DMS79 treated with DMSO at 0.1 percent for 48 hours (cell line): ENCODE data around the gene IGLL5.
"Not testable (repeated sequence)": the region's sequence is repeated elsewhere in the genome, so short reads cannot be mapped to it uniquely, and the experiment has no call there.

Source experiments
- DNase-seq: peaks from one replicate; lab custom pipeline; 2025; lab: John Stamatoyannopoulos, UW

The IGLL5 gene

DNA sequence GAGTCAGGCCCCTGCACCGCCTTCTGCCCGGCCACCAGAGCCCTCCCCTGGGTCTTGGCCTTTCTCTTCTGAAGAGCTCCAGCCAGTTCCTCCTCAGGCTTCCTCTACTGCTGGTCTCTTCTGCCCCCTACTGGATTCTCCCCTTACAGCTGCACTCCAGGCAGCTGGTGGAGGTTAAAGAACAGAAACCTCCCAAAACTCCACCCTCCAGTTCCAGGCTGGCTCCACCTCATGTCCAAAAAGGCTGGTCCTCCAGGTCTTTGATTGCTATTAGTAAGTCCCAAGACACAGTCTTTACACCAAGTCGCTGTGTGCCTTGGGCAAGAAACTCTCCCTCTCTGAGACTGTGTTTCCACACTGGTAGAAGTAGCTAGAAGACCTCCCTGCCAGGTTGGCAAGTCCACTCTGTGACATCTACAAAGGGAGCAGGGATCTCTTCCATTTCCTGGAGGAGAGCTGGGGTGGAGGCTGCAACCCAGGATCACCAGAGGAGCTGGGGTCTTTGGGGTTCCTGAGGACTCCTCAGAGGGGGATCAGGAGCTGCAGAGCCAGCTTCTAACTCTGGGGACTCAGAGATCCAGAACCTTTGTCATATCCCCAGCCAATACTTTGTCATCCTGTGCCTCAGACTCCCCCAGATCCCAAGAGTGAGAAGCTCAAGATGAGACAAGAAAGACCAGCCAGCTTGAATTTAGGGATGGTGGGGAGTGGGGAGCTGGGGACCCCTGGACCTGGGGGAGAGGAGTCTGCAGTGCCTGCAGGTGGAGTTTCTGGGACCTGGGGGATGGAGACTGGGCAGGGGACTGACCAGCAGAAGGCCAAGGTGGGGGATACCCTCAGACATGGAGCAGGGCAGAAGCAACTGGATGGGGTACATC is 3.4 kb upstream of the IGLL5 start:
- peak; percentile 3 for DNase-seq

DNA sequence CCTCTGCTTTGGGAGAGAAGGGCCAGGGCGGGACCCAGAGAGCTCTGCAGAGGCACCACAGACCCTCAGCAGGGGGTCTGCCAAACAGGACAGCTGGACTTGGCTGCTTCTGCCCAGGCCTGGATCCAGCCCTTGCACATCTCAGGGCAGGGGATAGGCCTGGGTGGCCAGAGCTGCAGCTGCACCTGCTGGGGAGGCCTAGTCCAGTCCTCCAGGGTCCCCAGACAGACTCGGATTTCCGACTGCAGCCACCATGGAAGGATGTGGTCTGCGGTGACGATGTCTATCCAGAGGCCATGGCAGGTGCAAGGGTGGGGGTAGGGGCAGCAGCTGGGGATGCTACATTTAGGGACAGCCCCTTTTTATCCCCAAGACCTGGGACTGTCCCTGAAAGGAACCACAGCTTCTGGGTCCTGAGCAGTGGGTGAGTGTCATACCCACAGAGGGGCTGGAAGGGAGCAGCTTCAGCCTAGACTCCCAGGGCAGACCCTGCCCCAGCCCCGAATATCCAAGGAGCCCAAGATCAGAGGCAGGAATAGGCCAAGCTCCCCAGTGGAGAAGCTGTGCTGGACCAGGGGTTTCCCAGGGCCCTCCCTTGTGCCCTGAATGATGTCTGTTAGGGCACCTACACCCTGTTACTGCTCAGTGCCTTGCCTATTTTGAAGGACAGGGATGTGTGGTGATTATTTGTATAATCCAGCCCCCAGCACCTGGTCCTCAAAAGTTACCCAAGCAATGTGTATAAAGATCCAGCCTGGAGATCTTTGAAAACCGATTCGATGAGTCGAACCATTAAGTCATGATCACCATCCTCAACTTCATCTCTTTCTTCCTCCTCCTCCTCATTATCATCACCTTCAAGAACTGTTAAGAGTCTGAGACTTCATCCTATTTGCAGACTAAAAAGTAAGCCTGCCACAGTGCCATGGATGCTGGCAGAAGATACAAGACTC is 2.5 kb upstream of the IGLL5 start:
- DNase-seq = no peak

DNA sequence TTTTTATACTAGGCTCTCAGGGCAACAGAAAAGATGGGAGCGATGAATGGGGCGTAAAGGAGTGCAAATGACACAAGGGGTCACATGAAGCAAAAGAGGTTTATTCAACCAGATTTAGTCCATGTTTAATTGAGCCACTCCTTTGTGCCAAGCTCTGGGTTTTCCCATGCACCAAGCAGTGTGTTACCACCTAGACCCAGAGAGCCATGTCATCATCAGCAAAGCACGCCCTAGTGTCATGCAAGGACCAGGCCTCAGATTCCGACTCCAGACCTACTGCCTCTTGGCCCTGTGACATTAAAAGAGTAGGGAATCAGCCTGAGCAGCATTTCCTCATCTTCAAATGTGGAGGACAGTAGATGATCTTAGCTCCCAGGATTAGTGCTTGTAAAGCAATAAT is 1.1 kb upstream of the IGLL5 start:
- DNase-seq = no peak

DNA sequence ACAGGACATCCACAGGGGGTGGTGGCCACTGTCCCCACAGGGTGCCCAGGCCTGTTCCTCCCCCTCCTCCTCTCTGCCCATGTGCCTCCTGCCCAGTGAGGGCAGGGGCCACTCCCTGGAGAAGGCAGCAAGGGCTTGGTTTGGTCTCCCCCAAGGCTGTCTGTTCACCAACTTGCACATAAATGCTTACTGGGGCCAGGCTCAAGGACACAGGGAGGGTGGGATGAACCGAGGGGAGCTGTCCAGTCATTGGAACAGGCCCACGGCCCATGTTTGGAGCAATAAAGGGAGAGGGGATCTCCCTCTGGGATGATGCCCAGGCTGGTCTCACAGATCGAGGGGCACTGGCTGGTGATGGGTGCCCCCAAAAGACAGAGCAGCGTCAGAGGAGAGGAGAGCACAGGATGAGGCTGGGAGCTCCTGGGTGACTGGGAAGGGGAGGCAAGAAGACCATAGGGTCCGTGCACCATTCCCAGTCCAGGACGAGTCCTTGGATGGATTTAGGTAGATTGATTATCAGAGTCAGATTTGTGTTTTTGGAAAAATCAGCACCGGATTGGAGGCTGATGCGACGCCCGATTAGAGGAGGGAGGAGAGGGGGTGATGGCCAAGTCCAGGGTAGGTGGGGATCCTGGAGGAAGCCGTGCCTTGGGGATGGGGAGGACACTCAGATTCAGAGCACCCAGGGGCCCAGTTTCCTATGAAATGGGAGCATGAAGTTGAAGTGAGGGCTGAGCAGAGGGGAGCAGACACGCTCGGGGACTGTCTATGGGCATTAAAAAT is 1.1 kb downstream of the IGLL5 start:
- no peak for DNase-seq

DNA sequence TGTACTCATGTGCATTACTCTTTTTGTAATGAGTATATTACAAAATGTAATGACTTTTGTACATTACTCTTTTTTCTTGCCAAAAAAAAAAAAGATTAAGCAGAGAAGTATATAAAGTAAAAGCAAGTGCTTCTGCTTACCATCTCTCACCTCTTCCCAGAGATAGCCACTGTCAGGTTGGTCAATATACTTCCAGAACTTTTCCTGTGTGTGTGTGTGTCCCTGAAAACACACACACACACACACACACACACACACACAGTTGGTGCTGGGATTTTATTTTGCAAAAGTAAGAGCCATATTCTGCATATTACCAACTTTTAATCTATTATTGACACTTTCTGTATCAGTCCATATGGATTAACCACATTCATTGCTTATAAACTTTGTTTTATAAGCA is 2.5 kb downstream of the IGLL5 start:
- no peak for DNase-seq

DNA sequence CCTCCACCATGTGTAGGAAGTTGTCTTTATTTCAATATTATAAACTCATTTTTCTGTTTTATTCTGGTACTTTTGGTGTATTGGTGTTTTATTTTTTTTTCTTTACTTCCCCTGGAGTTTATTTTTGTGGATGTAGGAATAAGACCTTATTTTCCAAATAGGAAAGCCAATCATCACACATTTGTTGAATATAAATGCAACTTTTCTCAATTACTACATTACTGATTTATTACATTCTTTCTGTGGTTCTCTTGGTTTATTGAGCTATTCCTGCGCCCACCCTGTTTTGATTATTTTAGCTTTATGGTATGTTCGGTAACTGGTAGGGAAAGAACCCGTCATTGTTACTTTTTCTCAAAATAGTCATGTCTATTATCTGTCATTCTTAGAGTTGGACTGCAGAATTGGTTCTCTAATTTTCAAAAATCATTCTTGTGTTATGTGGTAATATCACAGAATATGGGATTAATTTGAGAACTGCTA is 3.6 kb downstream of the IGLL5 start:
- no peak for DNase-seq

DNA sequence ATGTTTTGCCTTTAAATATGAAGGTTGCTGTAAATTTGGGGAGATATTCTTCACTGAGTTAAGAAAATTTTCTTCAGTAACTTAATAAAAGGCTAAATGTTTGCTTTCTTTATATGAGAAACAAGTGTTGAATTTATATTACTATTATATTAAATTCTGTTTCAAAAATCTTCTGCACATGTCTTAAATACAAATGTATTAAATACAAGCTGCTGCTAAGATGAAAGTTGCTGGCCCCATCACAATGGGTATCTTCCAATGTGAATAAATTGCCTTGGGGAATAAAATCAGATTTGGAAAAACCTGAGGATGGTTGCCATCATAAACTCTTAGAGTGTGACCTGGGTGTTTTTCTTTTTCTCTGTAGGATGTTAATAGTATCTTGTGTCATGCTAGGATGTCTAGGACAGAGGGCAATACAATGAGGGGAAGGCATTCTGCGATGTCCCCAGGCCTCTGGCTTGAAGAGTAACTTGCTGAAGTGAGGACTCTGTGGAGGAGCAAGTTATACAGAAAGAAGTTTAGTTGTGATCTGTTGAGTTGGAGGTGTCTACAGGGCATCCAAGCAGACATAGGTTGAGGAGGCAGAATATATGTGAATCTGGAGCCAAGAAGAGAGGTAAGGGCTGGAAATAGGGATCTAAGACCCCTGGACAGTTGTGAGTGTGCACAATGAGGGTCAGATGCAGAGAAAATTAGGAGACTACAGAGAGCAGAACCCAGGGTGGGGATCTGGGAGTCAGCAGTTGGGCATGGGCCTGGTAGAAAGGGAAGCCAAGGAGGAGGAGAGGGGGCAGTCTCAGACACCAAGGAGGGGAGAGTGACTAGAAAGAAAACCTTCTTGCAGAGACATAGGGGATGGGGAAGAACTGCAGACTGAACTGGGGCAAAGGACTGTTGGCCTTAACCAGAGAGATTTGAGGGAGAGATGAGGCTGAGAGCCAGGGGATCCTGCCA is 4.8 kb downstream of the IGLL5 start:
- DNase-seq = no peak

DNA sequence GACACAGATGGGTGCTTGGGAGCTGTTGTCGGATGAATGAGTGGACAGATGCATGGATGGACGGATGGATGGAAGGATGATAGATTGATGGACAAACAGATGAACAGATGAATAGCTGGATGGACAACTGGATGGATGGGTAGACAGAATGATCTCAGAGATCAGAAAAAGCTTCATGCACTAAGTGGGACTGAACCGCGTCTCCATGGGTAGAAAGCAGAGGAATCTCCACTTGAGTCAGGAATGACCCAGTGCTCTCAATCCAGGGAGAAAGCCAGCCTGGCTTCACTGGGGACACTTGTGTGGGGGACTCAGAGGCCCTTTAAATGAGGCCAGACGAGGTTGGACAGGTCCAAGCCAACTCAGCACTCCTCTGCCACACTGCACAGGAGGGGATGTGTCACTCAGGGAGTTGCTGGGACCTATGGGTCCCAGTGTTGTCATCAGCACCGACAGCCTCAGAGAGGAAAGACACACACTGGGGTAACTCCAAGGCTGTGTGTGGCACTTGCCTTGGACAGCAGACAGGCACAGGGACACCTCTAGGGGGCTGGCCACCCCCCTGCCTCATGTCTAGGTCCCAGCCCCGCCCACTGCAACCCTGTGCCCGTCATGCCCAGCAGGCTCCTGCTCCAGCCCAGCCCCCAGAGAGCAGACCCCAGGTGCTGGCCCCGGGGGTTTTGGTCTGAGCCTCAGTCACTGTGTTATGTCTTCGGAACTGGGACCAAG is 5.6 kb downstream of the IGLL5 start:
- DNase-seq = no peak

DNA sequence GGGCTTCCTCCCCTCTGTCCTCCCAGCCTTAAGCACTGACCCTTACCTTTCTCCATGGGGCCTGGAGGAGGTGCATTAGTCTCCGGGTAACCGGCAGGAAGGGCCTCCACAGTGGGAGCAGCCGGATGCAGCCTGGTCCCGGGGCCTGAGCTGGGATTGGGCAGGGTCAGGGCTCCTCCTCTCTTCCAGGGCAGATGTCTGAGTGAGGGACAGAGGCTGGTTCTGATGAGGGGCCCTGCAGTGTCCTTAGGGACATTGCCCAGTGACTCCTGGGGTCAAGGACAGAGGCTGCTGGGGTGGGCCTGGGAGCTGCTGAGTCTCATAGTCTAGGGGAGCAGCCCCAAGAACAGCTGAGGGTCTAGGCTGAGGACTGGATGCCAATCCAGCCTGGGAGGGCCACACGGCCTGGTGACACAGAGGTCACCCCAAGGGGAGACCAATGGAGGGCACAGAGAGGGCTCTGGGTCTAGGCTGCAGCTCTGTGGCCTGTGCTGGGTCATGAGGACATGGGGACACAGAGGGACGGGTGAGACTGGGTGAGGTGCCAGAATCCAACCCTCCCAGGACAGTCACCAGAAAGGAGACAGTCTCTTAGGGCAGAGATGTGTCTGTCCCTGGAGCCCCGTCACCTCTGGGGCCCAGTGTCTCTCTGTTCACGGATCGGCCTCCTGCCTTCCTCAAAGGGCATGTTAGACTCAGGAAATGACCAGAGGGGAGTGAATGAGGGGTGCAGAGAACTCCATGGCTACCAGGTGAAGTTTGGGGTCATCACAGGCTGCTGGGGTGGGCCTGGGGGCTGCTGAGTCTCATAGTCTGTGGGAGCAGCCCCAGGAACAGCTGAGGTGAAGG is 6.5 kb downstream of the IGLL5 start:
- DNase-seq = no peak

DNA sequence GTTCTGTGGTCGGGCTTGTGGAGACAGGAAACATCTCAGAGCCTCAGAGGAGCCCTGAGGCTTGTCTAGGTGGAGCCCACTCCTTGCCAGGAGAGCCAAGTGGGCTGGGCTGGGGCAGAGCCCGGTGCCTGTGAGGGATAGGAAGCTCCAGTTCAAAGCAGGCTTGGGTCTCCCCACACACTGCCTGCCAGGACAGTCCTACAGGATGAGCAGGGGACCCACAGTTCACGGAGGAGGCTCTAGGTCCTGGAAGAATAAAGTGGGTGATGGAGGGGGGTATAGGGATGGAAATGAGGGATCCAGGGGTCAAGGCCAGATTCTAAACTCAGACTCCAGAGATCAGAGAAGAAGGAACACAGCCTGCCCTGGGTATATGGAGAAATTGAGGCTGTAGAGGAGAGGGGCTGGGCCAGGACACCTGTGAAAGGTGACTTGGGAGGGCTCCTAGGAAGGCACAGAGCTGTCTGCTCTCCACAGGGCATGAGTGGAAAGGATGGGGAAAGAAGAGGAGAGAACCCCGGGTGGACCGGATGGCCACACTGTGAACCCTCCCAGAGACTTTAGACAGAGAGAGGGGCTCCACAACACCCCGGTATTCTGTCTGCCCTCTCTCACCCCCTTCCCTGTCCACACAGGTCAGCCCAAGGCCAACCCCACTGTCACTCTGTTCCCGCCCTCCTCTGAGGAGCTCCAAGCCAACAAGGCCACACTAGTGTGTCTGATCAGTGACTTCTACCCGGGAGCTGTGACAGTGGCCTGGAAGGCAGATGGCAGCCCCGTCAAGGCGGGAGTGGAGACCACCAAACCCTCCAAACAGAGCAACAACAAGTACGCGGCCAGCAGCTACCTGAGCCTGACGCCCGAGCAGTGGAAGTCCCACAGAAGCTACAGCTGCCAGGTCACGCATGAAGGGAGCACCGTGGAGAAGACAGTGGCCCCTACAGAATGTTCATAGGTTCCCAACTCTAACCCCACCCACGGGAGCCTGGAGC is 7.4 kb downstream of the IGLL5 start:
- DNase-seq = no peak

DNA sequence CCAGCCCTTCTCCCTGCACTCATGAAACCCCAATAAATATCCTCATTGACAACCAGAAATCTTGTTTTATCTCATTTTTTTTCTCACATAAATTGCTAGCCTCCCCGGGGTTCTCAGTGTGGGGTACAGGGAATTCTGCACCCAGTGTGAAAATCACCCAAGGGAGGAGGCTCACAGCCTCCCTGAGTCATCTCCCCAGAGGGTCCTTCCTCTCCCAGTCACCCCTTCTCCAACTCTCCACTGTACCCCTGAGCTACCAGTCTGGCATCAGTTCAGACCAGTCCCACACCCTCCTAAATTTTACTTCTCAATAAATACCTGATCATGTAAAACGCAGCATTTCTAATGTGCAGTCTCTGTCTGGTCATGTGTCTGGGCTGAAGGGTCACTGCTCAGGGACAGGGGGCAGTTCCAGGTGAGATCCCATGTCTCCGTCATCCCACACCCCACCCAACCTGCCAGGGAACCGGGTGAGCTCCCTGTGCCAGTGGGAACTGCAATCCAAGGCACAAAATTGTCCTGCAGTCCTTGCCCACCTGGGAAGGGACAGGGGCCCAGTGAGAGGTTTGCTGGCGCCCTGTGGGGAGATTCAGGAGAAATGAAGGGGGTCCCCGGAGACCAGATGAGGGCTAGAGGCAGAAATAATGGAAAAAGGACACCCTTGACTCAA is 8.3 kb downstream of the IGLL5 start:
- no peak for DNase-seq

DNA sequence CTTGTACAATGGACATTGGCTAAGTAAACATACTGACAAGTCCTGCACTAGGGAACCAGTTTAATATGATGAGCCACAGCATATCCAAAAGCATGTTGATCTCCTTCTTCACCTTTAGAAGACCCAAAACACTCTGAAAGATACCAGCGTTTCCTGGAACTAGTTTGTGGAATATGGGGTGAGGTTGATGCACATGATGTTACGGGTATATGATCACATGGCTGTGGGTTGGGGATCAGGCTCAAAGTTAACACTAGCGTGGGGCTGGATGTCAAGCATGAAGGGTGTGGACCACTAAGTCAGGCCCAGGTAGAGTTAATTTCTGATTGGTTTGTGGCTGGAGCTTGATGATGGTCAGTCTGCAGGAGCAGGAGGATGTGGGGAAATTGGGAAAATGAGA is 9.0 kb downstream of the IGLL5 start:
- DNase-seq = no peak

DNA sequence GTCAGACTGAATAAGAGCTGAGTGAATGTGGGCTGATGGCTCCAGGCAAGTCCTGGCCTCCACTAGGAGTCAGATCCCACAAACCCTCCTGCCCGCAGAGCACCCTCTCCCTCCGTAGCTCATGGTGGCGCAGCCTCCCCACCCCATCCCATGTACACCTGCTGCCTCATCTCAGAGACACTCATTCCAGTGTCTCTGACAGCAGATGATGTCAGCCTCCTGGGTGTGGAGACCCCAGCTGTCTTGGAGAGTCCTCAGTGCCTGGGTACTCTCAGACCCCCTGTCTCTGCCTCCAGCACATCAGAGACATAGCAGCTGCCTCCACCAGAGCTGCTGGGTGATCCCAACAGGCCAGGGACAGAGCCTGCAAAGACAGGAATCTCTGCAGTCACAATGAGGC is 9.5 kb downstream of the IGLL5 start:
- DNase-seq = no peak

DNA sequence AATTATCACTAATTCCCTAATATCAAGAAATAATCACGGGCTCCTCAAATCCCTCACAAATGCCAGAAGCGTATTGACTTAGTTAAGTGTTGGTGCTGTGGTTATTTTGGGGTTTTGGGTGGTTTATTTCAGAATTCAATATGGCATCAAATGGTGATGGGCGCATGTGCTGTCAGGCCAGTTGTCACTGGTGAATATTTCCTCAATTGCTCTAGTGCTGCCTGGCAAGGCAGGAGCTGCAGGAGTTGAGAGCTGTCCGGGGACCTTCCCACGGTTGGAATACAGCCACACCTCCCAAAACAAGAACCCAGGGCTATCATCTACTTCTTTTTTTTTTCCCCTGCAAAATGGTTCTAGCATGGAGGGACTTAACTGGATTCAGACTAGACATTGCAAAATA is 10.3 kb downstream of the IGLL5 start:
- DNase-seq = no peak

DNA sequence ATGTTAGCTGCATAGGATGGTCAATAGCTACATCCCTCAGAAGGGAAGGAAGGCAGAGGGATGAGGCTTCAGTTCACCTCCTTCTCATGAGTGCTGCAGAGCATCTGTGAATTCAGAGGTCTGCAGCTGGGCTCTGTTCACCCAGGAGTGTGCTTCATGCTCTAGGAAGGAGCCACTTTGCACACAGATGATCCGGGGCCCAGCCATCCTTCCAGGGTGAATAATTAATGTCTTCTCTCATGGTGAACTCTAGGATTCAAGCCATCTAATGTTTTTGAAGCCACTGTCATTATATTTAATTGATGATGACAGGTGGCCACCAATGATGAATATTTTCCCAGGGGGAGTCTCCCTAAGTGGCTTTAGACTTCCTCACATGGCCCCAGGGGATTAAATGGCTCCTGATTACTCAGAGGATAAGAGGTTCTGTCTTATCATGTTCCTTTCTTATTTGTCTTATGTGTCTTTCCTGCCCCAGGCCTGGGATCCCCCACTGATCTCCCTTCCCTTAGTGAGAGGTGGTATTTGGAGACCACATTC is 10.9 kb downstream of the IGLL5 start:
- DNase-seq = not testable (repeated sequence)

DNA sequence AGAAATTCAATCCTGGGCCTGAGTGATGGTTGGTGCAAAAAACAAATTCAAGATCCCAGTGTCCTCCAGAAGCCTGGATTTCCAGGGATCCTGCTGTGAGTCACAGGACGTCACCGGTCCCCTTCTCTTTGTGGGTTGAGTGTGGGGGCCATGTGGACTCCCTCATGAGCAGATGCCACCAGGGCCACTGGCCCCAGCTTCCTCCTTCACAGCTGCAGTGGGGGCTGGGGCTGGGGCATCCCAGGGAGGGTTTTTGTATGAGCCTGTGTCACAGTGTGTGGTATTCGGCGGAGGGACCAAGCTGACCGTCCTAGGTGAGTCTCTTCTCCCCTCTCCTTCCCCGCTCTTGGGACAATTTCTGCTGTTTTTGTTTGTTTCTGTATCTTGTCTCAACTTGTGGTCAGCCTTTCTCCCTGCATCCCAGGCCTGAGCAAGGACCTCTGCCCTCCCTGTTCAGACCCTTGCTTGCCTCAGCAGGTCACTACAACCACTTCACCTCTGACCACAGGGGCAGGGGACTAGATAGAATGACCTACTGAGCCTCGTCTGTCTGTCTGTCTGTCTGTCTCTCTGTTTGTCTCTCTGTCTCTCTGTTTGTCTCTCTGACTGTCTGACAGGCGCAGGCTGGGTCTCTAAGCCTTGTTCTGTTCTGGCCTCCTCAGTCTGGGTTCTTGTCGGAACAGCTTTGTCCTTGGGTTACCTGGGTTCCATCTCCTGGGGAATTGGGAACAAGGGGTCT is 11.9 kb downstream of the IGLL5 start:
- DNase-seq = not testable (repeated sequence)
